ENCODE results near the gene TAGAP.

Gene TAGAP

GRCh38 chr6:159080217-159080976 lies 35.6 kb upstream of the TAGAP start:
- no peak for TF ChIP-seq ARNT (IDR thresholded peaks at IDR 0.05)
- TF ChIP-seq L3MBTL2 (conservative IDR thresholded peaks at IDR 0.05): no peak
- no peak for TF ChIP-seq NFRKB (IDR thresholded peaks at IDR 0.05)
- no peak for TF ChIP-seq SP1 (IDR thresholded peaks at IDR 0.05)
- no peak for TF ChIP-seq ELF4 (IDR thresholded peaks at IDR 0.05)
- no peak for TF ChIP-seq FOXA1 (IDR thresholded peaks at IDR 0.05)
- TF ChIP-seq FOXM1 (IDR thresholded peaks at IDR 0.05; ENCODE audit: borderline replicate concordance): no peak
- TF ChIP-seq FOXK2 (IDR thresholded peaks at IDR 0.05): no peak
- no peak for TF ChIP-seq ZNF384 (IDR thresholded peaks at IDR 0.05)
- TF ChIP-seq LEF1 (IDR thresholded peaks at IDR 0.05; ENCODE audit: borderline replicate concordance): no peak
- TF ChIP-seq BHLHE40 (IDR thresholded peaks at IDR 0.05; ENCODE audit: borderline replicate concordance): no peak
- TF ChIP-seq HDGF (IDR thresholded peaks at IDR 0.05; ENCODE audit: borderline replicate concordance): no peak
- TF ChIP-seq CTBP1 (IDR thresholded peaks at IDR 0.05; ENCODE audit: borderline replicate concordance): no peak
- no peak for TF ChIP-seq PKNOX1 (IDR thresholded peaks at IDR 0.05)
- TF ChIP-seq SUZ12 (IDR thresholded peaks at IDR 0.05): no peak
- ChIA-PET POLR2A (no interaction called here), CTCF (interaction anchor here (0.7 to 1.3 kb wide), 3 partner anchors 24 to 54 kb away, joined by 3 to 5 read pairs (median 3); no protein-coding TSS in a partner anchor)
- no peak for DNase-seq (ENCODE audit: extremely low spot score)

- DNase-seq (ENCODE audit: extremely low spot score): no peak
- TF ChIP-seq CTBP1 (IDR thresholded peaks at IDR 0.05; ENCODE audit: borderline replicate concordance) (no peak), SP1 (IDR thresholded peaks at IDR 0.05) (no peak), NFRKB (IDR thresholded peaks at IDR 0.05) (no peak), HDGF (IDR thresholded peaks at IDR 0.05; ENCODE audit: borderline replicate concordance) (no peak), SUZ12 (IDR thresholded peaks at IDR 0.05) (no peak), LEF1 (IDR thresholded peaks at IDR 0.05; ENCODE audit: borderline replicate concordance) (no peak), ELF4 (IDR thresholded peaks at IDR 0.05) (no peak), BHLHE40 (IDR thresholded peaks at IDR 0.05; ENCODE audit: borderline replicate concordance) (no peak)
- ChIA-PET POLR2A (no interaction called here), CTCF (interaction anchor here (0.5 to 1.3 kb wide), 2 partner anchors 25 to 155 kb away, joined by 3 read pairs; no protein-coding TSS in a partner anchor)
Observed at GRCh38 chr6:159079367-159079766, 34.6 kb upstream of the TAGAP start.

DNA sequence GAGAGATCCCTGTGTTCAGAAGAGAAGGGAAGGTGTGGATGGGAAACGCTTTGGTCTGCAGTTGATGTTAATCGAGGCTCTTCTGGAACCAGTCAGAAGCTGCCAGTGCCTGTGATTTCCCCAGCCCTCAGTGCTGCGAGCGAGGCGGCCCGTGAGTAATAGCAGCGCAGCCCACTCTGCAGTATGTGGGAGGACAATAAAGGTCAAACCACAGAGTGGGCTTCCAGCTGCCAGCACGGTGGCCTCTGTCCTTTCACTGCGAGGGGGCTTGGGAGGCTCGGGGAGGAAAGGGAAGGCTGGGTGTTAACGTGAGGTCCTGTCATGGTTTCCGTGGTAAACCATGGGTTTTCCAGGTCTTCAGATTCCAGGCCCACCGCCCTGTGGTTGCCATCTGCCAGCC lies 32.3 kb upstream of the TAGAP start:
- DNase-seq (ENCODE audit: extremely low spot score): no peak
- CTCF ChIA-PET: interaction anchor here (0.7 kb wide), 1 partner anchor 9 kb away, joined by 3 read pairs; no protein-coding TSS in a partner anchor
- POLR2A ChIA-PET: no interaction called here
- TF ChIP-seq ARNT (IDR thresholded peaks at IDR 0.05) (no peak), SUZ12 (IDR thresholded peaks at IDR 0.05) (no peak), ZNF384 (IDR thresholded peaks at IDR 0.05) (no peak), FOXK2 (IDR thresholded peaks at IDR 0.05) (no peak), ELF4 (IDR thresholded peaks at IDR 0.05) (no peak), FOXA1 (IDR thresholded peaks at IDR 0.05) (no peak), L3MBTL2 (conservative IDR thresholded peaks at IDR 0.05) (no peak), BHLHE40 (IDR thresholded peaks at IDR 0.05; ENCODE audit: borderline replicate concordance) (no peak), CTBP1 (IDR thresholded peaks at IDR 0.05; ENCODE audit: borderline replicate concordance) (no peak), LEF1 (IDR thresholded peaks at IDR 0.05; ENCODE audit: borderline replicate concordance) (no peak), NFRKB (IDR thresholded peaks at IDR 0.05) (no peak), FOXM1 (IDR thresholded peaks at IDR 0.05; ENCODE audit: borderline replicate concordance) (no peak), TARDBP (IDR thresholded peaks at IDR 0.05) (no peak), HDGF (IDR thresholded peaks at IDR 0.05; ENCODE audit: borderline replicate concordance) (no peak)

DNA sequence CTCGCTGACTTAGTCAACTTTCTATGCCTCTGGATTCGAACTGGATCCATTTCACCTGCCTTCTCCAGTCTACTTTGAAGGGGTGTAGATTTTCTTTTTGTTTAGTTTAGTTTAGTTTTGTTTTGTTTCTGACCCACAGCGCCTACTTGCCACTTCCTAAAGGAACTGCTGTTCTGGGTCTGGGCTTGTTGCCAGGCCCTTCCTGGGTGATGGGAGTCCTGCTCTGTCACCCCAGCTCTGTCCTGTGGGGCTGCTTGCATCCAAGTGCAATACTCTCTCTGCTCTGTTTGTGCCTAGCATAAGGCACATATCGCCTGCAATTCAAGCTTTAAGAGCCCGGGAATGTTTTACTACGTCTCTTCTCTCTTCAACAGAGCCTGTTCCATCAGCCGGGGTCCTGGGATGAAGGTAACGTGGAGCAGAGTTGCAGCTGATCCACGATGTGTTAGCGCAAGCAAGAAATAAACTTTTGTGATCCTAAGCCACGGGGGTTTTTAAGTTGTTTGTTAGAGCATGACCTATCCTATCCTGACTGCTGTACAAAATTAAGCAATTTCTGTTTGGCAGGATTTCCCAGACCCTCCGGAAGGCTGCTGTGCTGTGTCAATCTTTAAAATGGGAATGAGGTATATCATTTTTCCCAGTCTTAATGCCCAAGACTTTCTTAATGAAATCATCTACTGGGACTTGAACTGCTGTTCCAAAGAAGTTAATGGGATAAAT lies 30.9 kb upstream of the TAGAP start:
- POLR2A ChIA-PET: no interaction called here
- no peak for TF ChIP-seq SUZ12 (IDR thresholded peaks at IDR 0.05)
- no peak for TF ChIP-seq ELF4 (IDR thresholded peaks at IDR 0.05)
- no peak for TF ChIP-seq ARNT (IDR thresholded peaks at IDR 0.05)
- no peak for TF ChIP-seq SP1 (IDR thresholded peaks at IDR 0.05)
- no peak for TF ChIP-seq FOXA1 (IDR thresholded peaks at IDR 0.05)
- no peak for TF ChIP-seq BHLHE40 (IDR thresholded peaks at IDR 0.05; ENCODE audit: borderline replicate concordance)
- TF ChIP-seq NFRKB (IDR thresholded peaks at IDR 0.05): no peak
- no peak for TF ChIP-seq LEF1 (IDR thresholded peaks at IDR 0.05; ENCODE audit: borderline replicate concordance)
- no peak for TF ChIP-seq PKNOX1 (IDR thresholded peaks at IDR 0.05)
- TF ChIP-seq TARDBP (IDR thresholded peaks at IDR 0.05): no peak
- TF ChIP-seq ZNF384 (IDR thresholded peaks at IDR 0.05): no peak
- TF ChIP-seq L3MBTL2 (conservative IDR thresholded peaks at IDR 0.05): no peak
- TF ChIP-seq HDGF (IDR thresholded peaks at IDR 0.05; ENCODE audit: borderline replicate concordance): no peak
- no peak for TF ChIP-seq CTBP1 (IDR thresholded peaks at IDR 0.05; ENCODE audit: borderline replicate concordance)
- no peak for TF ChIP-seq FOXK2 (IDR thresholded peaks at IDR 0.05)
- no peak for TF ChIP-seq FOXM1 (IDR thresholded peaks at IDR 0.05; ENCODE audit: borderline replicate concordance)
- DNase-seq (ENCODE audit: extremely low spot score): no peak
- CTCF ChIA-PET: interaction anchor here (1.0 kb wide), 1 partner anchor 34 kb away, joined by 3 read pairs; no protein-coding TSS in a partner anchor

DNA sequence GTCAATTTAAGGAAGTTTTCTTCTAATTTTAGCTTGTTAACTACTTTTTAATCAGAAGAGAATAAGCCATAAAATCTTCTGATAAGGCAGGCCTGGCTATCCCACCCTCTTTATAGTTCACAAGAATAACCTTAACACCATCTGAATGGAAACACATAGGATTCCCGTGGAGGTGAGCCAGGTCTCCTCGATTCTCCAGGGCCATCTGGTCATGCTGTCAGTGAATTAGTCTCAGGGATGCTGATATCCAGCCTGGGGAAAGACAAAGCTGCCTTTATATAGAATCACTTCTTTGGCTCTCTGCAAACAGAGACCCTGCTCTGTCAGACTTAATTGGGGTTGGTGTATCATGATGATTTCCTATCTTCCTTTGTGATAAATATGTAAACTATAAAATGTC lies 30.1 kb upstream of the TAGAP start:
- TF ChIP-seq SP1 (IDR thresholded peaks at IDR 0.05): no peak
- no peak for TF ChIP-seq HDGF (IDR thresholded peaks at IDR 0.05; ENCODE audit: borderline replicate concordance)
- TF ChIP-seq BHLHE40 (IDR thresholded peaks at IDR 0.05; ENCODE audit: borderline replicate concordance): no peak
- TF ChIP-seq L3MBTL2 (conservative IDR thresholded peaks at IDR 0.05): no peak
- no peak for TF ChIP-seq TARDBP (IDR thresholded peaks at IDR 0.05)
- no peak for TF ChIP-seq LEF1 (IDR thresholded peaks at IDR 0.05; ENCODE audit: borderline replicate concordance)
- TF ChIP-seq ZNF384 (IDR thresholded peaks at IDR 0.05): no peak
- TF ChIP-seq FOXK2 (IDR thresholded peaks at IDR 0.05): no peak
- no peak for TF ChIP-seq PKNOX1 (IDR thresholded peaks at IDR 0.05)
- no peak for TF ChIP-seq FOXM1 (IDR thresholded peaks at IDR 0.05; ENCODE audit: borderline replicate concordance)
- TF ChIP-seq FOXA1 (IDR thresholded peaks at IDR 0.05): no peak
- TF ChIP-seq CTBP1 (IDR thresholded peaks at IDR 0.05; ENCODE audit: borderline replicate concordance): no peak
- no peak for TF ChIP-seq SUZ12 (IDR thresholded peaks at IDR 0.05)
- TF ChIP-seq ELF4 (IDR thresholded peaks at IDR 0.05): no peak
- TF ChIP-seq ARNT (IDR thresholded peaks at IDR 0.05): no peak
- TF ChIP-seq NFRKB (IDR thresholded peaks at IDR 0.05): no peak
- ChIA-PET CTCF (interaction anchor here (1.0 kb wide), 1 partner anchor 34 kb away, joined by 3 read pairs; no protein-coding TSS in a partner anchor), POLR2A (no interaction called here)
- no peak for DNase-seq (ENCODE audit: extremely low spot score)

All from HEK293T (cell line).